ENCODE measurements around the gene HES5. TPM values are rescaled to one million over a fixed set of nuclear protein-coding genes. Genes with fewer than 3 reads are reported as not detected.

The HES5 gene
- total RNA-seq (2022; extraction: Qiagen RNA extraction) = not detected in 5 replicates

DNA sequence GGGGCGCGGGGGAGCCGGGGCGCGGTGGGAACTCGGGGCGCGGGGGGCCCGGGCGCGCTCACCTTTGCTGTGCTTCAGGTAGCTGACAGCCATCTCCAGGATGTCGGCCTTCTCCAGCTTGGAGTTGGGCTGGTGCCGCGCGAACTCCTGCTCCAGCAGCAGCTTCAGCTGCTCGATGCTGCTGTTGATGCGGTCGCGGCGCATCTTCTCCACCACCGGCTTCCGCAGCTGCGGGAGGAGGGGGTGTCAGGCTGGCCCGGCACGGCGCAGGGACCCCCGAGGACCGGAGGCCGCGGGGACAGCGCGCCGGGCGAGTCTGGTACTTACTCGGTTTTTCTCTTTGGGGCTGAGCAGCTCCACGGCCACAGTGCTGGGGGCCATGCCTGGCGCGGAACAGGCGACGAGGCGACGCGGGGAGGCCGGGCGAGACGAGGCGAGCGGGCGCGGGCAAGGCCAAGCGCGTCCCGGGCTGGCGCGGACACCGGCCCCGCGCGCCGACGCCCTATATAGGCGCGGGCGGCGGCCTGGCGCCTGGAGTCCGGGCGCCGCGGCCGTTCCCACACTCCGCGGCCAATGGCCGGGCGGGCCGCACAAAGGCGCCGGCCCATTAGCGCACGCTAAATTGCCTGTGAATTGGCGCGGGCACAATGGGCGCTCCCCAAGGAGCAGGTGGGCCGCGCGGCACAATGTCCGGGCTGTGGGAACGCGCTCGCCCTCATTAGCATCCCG is at the start of gene HES5:
TSS of gene HES5 (minus strand) at position 480 of the 729 bp plus-strand sequence. CDS start at position 381, 99 bp downstream.

GRCh38 chr1:2556277-2556677 is 26.2 kb upstream of the HES5 start, which contains the start of gene TNFRSF14:
TSS of gene TNFRSF14 (plus strand) at chr1:2556371. CDS start at chr1:2556665, 294 bp downstream.

GRCh38 chr1:2525920-2526823 is 3.9 kb downstream of the HES5 start, which contains the start of gene PANK4:
TSS of gene PANK4 (minus strand) at chr1:2526596. CDS start at chr1:2526587, 9 bp downstream.

Other genes with a start within 250 kb of the HES5 start
- 5.1 to 6.2 TPM (median 6.0 TPM) in 5 replicates for gene MORN1, start 138.7 kb downstream of the HES5 start, total RNA-seq (2022; extraction: Qiagen RNA extraction)
- 92.4 to 123 TPM (median 122 TPM) in 5 replicates for gene RER1, start 138.4 kb downstream of the HES5 start, total RNA-seq (2022; extraction: Qiagen RNA extraction)
- gene PEX10, start 117.7 kb downstream of the HES5 start, total RNA-seq (2022; extraction: Qiagen RNA extraction) = 19.1 to 25.3 TPM (median 23.1 TPM) in 5 replicates
- 0.24 to 0.43 TPM (median 0.33 TPM) in 5 replicates for gene PLCH2, start 54.0 kb downstream of the HES5 start, total RNA-seq (2022; extraction: Qiagen RNA extraction)
- gene PANK4, start 3.7 kb downstream of the HES5 start, total RNA-seq (2022; extraction: Qiagen RNA extraction) = 8.3 to 11.8 TPM (median 10.3 TPM) in 5 replicates
- gene TNFRSF14, start 26.1 kb upstream of the HES5 start, total RNA-seq (2022; extraction: Qiagen RNA extraction) = 0.14 to 0.55 TPM (median 0.28 TPM) in 5 replicates
- 19.7 to 25.6 TPM (median 21.2 TPM) in 5 replicates for gene PRXL2B, start 56.5 kb upstream of the HES5 start, total RNA-seq (2022; extraction: Qiagen RNA extraction)
- gene MMEL1, start 102.8 kb upstream of the HES5 start, total RNA-seq (2022; extraction: Qiagen RNA extraction) = 0.16 to 0.20 TPM in 2 of 5 replicates, not detected in the others

Data from A549 treated with Hydrocortisone at 1 μM for 4 hours (cell line).